ENCODE results near the gene ERP44.

DNA sequence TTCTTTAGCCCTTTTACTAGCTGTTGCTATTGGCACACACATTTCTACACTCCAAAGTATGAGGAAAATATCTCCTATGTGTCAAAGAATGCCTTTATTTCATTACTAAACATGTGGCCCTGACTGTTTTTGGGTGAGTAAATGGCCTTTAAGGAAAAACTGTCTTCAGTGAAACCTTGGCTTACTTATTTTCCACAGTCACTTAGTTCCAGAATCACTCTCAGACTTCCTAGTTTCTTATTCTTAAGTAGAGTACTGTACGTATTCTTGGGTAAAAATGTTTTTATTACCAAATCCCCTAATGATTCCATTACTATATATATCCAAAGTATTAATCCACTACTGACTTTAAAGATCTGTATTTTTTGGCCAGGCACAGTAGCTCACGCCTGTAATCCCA, 27.5 kb downstream of the ERP44 start:
- TF ChIP-seq YY1 (IDR thresholded peaks at IDR 0.05; ENCODE audit: insufficient read depth, insufficient read length) (no peak), ZNF274 (IDR thresholded peaks at IDR 0.05; ENCODE audit: low read depth, low read length) (no peak), SUZ12 (IDR thresholded peaks at IDR 0.05; ENCODE audit: extremely low read depth, insufficient read depth, insufficient read length) (no peak)

Measured in NT2/D1 (cell line).